K562 (cell line): ENCODE measurements around the gene PTPN18. TPM values are rescaled to one million over a fixed set of nuclear protein-coding genes. Genes with fewer than 3 reads are reported as not detected.

ENCODE experiments used
- CBX2 ChIP-seq: fragments of 200-600 bp; sonication (generic); IDR thresholded peaks from one replicate; pipeline ENCODE4 v1.6.1; 2012; ENCODE audit warnings: mild to moderate bottlenecking, low read length, inconsistent platforms; ENCODE audit not compliant: insufficient read depth, poor library complexity, severe bottlenecking
- CREBBP ChIP-seq: IDR thresholded peaks from one replicate; pipeline ENCODE4 v1.6.1; 2012; ENCODE audit warnings: low read depth, mild to moderate bottlenecking, control low read depth, inconsistent platforms, low read length
- HIVEP1 ChIP-seq: fragments of 250-450 bp; sonication (Bioruptor Pico); IDR thresholded peaks from 2 replicates; pipeline ENCODE4 v1.4.0; 2020; ENCODE audit warnings: mild to moderate bottlenecking
- HNRNPL ChIP-seq: fragments of 200-400 bp; formaldehyde crosslinking; IDR thresholded peaks from 2 replicates; pipeline ENCODE4 v1.6.1; 2017; ENCODE audit warnings: low read depth, mild to moderate bottlenecking, low read length
- LARP7 ChIP-seq: fragments of 450-650 bp; IDR thresholded peaks from 2 replicates; pipeline ENCODE4 v1.6.1; 2016
- MBD2 ChIP-seq: sonication (generic); IDR thresholded peaks from 2 replicates; pipeline ENCODE4 v1.6.1; 2016; ENCODE audit warnings: low read depth, borderline replicate concordance
- MCM5 ChIP-seq: fragments of 450-650 bp; IDR thresholded peaks from 2 replicates; pipeline ENCODE4 v1.6.1; 2016; ENCODE audit warnings: low read depth
- MIER1 ChIP-seq: fragments of 450-650 bp; IDR thresholded peaks from 2 replicates; pipeline ENCODE4 v1.6.1; 2016; ENCODE audit warnings: antibody characterized with exemption, mild to moderate bottlenecking, low read depth
- PBX2 ChIP-seq, 2 experiments: IDR thresholded peaks in 1 of 2; conservative IDR thresholded peaks in 1 of 2; 2 replicates each; pipeline ENCODE4 v1.6.1; 2016; ENCODE audit warnings: low read depth in 2 of 2, mild to moderate bottlenecking in 1 of 2, missing compliant biosample characterization in 1 of 2, missing genetic modification characterization in 1 of 2, moderate library complexity in 1 of 2
- RNF2 ChIP-seq: sonication (generic); IDR thresholded peaks from 2 replicates; pipeline ENCODE4 v1.6.1; 2016
- TFAP4 ChIP-seq: sonication (generic); formaldehyde crosslinking; IDR thresholded peaks from 2 replicates; pipeline ENCODE4 v1.8.0; 2022; ENCODE audit warnings: missing genetic modification reagents, mild to moderate bottlenecking, moderate library complexity, borderline replicate concordance
- TRIM28 ChIP-seq: fragments of 450-650 bp; IDR thresholded peaks from 2 replicates; pipeline ENCODE4 v1.6.1; 2017
- ZKSCAN1 ChIP-seq: fragments of 150-350 bp; IDR thresholded peaks from 2 replicates; pipeline ENCODE4 v1.6.1; 2016; ENCODE audit warnings: low read depth, low read length
- ZNF197 ChIP-seq: fragments of 200-800 bp; sonication (Bioruptor generic); IDR thresholded peaks from 2 replicates; pipeline ENCODE4 v1.6.1; 2016; ENCODE audit warnings: low read depth, missing genetic modification characterization, missing compliant biosample characterization
- polyA plus RNA-seq, 8 experiments: library from polyadenylated mRNA; depleted of rRNA in 4 of 8; stranded (reverse) in 5 of 8; unstranded in 3 of 8; fragments of >200 nt; fragmentation: Nextera tagmentation in 2 of 8; fragmentation: Illumina TruSeq in 1 of 8; extraction: Ambion mirVana in 2 of 8; extraction: Trizol in 1 of 8; gene quantifications; 2 replicates each; pipeline versions ENCODE4 v1.2.1 to v1.2.3, GENCODE V29; 2011 to 2014; ENCODE audit warnings: inconsistent platforms in 1 of 8, missing spikeins in 1 of 8
- total RNA-seq, 7 experiments: library from RNA; depleted of rRNA in 6 of 7; stranded (reverse); fragments of >200 nt in 6 of 7; fragmentation: Illumina TruSeq in 2 of 7; extraction: Trizol in 2 of 7; gene quantifications; 2 replicates each; pipeline versions ENCODE4 v1.2.1 to v1.2.3, GENCODE V29; 2011 to 2021; ENCODE audit warnings: low replicate concordance in 1 of 7
- TF ChIP-seq, protein P1 (sequence below), 2 experiments: fragments of 450-650 bp; conservative IDR thresholded peaks; 2 replicates each; pipeline ENCODE4 v1.6.1; 2017; ENCODE audit warnings: mild to moderate bottlenecking in 2 of 2, moderate library complexity in 2 of 2
- TF ChIP-seq, protein P2 (sequence below): fragments of 450-650 bp; IDR thresholded peaks from 2 replicates; pipeline ENCODE4 v1.6.1; 2016
- TF ChIP-seq, protein P3 (sequence below), 2 experiments: fragments of 450-650 bp in 1 of 2; sonication (generic) in 1 of 2; formaldehyde crosslinking; conservative IDR thresholded peaks; 2 replicates each; pipeline versions ENCODE4 v1.4.0 to v1.8.1; 2020 to 2022; ENCODE audit warnings: mild to moderate bottlenecking in 1 of 2, missing genetic modification reagents in 1 of 2
- TF ChIP-seq, protein P4 (sequence below): fragments of 250-450 bp; sonication (Bioruptor Pico); IDR thresholded peaks from 2 replicates; pipeline ENCODE4 v1.9.0; 2021; ENCODE audit warnings: mild to moderate bottlenecking, inconsistent platforms

The PTPN18 gene
- total and polyA plus RNA-seq, 9 of the 15 experiments (the other 6 are each of a cell fraction or from before 2014, with no cell fraction given) = 11.6 to 90.7 (median 49.6) TPM

- peak; percentile 74 for TF ChIP-seq ZNF197 (CRISPR knock-in tag)
- peak; percentile 52; the same call in 1 of the 2 replicates for TF ChIP-seq RNF2
- peak; percentile 79 for TF ChIP-seq MBD2
- TF ChIP-seq HIVEP1 (CRISPR knock-in tag) = no peak
- TF ChIP-seq TFAP4 = peak; percentile 95
- TF ChIP-seq MIER1 = no peak
- TF ChIP-seq TRIM28 = 0 out of 2 replicates have a peak, but pooled peaks have one; percentile 19
- TF ChIP-seq, protein P1, sequence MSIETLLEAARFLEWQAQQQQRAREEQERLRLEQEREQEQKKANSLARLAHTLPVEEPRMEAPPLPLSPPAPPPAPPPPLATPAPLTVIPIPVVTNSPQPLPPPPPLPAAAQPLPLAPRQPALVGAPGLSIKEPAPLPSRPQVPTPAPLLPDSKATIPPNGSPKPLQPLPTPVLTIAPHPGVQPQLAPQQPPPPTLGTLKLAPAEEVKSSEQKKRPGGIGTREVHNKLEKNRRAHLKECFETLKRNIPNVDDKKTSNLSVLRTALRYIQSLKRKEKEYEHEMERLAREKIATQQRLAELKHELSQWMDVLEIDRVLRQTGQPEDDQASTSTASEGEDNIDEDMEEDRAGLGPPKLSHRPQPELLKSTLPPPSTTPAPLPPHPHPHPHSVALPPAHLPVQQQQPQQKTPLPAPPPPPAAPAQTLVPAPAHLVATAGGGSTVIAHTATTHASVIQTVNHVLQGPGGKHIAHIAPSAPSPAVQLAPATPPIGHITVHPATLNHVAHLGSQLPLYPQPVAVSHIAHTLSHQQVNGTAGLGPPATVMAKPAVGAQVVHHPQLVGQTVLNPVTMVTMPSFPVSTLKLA (conservative IDR thresholded peaks at IDR 0.05) = peak; percentile 99
- TF ChIP-seq CBX2 = no peak
- TF ChIP-seq, protein P2, sequence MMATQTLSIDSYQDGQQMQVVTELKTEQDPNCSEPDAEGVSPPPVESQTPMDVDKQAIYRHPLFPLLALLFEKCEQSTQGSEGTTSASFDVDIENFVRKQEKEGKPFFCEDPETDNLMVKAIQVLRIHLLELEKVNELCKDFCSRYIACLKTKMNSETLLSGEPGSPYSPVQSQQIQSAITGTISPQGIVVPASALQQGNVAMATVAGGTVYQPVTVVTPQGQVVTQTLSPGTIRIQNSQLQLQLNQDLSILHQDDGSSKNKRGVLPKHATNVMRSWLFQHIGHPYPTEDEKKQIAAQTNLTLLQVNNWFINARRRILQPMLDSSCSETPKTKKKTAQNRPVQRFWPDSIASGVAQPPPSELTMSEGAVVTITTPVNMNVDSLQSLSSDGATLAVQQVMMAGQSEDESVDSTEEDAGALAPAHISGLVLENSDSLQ = peak; percentile 44
- peak; percentile 41; the same call in 1 of the 2 replicates for TF ChIP-seq ZKSCAN1
- no peak for TF ChIP-seq LARP7
- TF ChIP-seq HNRNPL = no peak
- TF ChIP-seq, protein P3, sequence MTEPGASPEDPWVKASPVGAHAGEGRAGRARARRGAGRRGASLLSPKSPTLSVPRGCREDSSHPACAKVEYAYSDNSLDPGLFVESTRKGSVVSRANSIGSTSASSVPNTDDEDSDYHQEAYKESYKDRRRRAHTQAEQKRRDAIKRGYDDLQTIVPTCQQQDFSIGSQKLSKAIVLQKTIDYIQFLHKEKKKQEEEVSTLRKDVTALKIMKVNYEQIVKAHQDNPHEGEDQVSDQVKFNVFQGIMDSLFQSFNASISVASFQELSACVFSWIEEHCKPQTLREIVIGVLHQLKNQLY (CRISPR knock-in tag; conservative IDR thresholded peaks at IDR 0.05) = 0 out of 4 replicates have a peak, but pooled peaks of 1 of the 2 experiments have one; percentile 36
- no peak for TF ChIP-seq MCM5
- TF ChIP-seq, protein P4, sequence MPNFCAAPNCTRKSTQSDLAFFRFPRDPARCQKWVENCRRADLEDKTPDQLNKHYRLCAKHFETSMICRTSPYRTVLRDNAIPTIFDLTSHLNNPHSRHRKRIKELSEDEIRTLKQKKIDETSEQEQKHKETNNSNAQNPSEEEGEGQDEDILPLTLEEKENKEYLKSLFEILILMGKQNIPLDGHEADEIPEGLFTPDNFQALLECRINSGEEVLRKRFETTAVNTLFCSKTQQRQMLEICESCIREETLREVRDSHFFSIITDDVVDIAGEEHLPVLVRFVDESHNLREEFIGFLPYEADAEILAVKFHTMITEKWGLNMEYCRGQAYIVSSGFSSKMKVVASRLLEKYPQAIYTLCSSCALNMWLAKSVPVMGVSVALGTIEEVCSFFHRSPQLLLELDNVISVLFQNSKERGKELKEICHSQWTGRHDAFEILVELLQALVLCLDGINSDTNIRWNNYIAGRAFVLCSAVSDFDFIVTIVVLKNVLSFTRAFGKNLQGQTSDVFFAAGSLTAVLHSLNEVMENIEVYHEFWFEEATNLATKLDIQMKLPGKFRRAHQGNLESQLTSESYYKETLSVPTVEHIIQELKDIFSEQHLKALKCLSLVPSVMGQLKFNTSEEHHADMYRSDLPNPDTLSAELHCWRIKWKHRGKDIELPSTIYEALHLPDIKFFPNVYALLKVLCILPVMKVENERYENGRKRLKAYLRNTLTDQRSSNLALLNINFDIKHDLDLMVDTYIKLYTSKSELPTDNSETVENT (CRISPR knock-in tag) = peak; percentile 37; the same call in 1 of the 2 replicates
- TF ChIP-seq PBX2 (CRISPR knock-in tag; IDR thresholded peaks at IDR 0.05; ENCODE audit: low read depth) = no peak
- peak; percentile 61 for TF ChIP-seq PBX2 (tag; conservative IDR thresholded peaks at IDR 0.05; ENCODE audit: low read depth)
- TF ChIP-seq CREBBP = no peak
Measured at GRCh38 chr2:130342533-130343275, 13.2 kb upstream of the PTPN18 start, which contains the start of gene IMP4 (continued).
